ENCODE data around the gene APP.

APP gene

DNA sequence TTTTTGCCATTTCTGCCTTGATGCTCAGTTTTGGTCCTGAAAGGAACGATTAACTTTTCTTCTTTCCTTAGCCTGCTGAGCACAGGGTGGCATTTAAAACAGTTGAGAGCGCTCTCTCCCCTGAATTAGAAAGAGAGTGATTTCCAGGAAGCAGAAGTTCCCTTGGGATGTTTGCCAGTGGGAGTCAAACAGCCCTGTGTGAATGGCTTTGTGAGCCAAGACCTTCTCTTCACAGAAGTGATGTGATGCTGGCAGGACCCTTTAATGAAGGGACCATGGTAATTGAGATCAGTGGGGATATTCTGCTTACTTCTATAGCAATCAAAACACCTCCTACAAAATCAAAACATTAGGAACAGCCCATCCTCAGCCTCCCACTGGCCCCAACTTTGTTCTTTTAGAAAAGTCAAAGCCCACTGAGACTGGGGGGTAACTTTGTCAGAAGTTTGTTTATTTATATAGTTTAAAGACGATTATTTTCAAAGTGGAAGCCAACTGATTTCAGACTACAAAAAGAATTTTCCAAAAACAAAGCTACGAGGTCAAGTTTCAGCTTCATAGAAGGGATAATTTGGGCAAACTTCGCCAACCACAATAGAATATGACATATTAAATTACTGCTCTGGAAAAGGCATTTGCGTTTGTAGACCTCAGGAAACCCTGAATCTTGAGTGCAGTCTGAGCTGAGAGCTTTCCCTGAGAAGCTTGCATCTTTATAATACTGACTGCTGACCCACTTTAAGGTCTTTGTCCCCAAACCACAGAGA is 313.1 kb downstream of the APP start:
- H3K36me3 ChIP-seq (ENCODE audit: low read length), result no peaks in the 10 kb centered on the region
- no peaks in the 10 kb centered on the region for H3F3A ChIP-seq (ENCODE audit: insufficient read depth)
- H4K20me1 ChIP-seq (ENCODE audit: low read depth, low read length), result no peaks in the 10 kb centered on the region
- H3K27me3 ChIP-seq (ENCODE audit: low read length), result no peaks in the 10 kb centered on the region
- H3K4me3 ChIP-seq (ENCODE audit: insufficient read depth, low read length, poor library complexity, severe bottlenecking), result no peak overlapping the region
- H3K9ac ChIP-seq (ENCODE audit: low read length), result no peak overlapping the region
- H3K27ac ChIP-seq (ENCODE audit: low read depth, low read length), result no peak overlapping the region
- H3K9me2 ChIP-seq (replicated peaks; ENCODE audit: insufficient read depth, low read length), result no peaks in the 10 kb centered on the region
- no peak overlapping the region for H2AFZ ChIP-seq (ENCODE audit: low read depth, low read length, severe bottlenecking)
- H3K4me2 ChIP-seq (ENCODE audit: low read depth, low read length, poor library complexity, severe bottlenecking), result no peak overlapping the region
- TF ChIP-seq, protein P1, sequence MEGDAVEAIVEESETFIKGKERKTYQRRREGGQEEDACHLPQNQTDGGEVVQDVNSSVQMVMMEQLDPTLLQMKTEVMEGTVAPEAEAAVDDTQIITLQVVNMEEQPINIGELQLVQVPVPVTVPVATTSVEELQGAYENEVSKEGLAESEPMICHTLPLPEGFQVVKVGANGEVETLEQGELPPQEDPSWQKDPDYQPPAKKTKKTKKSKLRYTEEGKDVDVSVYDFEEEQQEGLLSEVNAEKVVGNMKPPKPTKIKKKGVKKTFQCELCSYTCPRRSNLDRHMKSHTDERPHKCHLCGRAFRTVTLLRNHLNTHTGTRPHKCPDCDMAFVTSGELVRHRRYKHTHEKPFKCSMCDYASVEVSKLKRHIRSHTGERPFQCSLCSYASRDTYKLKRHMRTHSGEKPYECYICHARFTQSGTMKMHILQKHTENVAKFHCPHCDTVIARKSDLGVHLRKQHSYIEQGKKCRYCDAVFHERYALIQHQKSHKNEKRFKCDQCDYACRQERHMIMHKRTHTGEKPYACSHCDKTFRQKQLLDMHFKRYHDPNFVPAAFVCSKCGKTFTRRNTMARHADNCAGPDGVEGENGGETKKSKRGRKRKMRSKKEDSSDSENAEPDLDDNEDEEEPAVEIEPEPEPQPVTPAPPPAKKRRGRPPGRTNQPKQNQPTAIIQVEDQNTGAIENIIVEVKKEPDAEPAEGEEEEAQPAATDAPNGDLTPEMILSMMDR (IDR thresholded peaks at IDR 0.05; ENCODE audit: insufficient read depth, low read length, poor library complexity, severe bottlenecking), result no peak
- TF ChIP-seq EZH2phosphoT487 (conservative IDR thresholded peaks at IDR 0.05; ENCODE audit: low read length), result no peak
- no peaks in the 10 kb centered on the region for H3K79me2 ChIP-seq (ENCODE audit: insufficient read depth, low read length)
- H3K9me3 ChIP-seq (ENCODE audit: insufficient read depth, low read length), result no peaks in the 10 kb centered on the region

GRCh38 chr21:25855576-25855975 is 315.0 kb downstream of the APP start:
- H2AFZ ChIP-seq (ENCODE audit: low read depth, low read length, severe bottlenecking), result no peak overlapping the region
- TF ChIP-seq EZH2phosphoT487 (conservative IDR thresholded peaks at IDR 0.05; ENCODE audit: low read length), result no peak
- TF ChIP-seq, protein P1 (IDR thresholded peaks at IDR 0.05; ENCODE audit: insufficient read depth, low read length, poor library complexity, severe bottlenecking), result no peak
- H3K27me3 ChIP-seq (ENCODE audit: low read length), result no peaks in the 10 kb centered on the region
- no peak overlapping the region for H3K9ac ChIP-seq (ENCODE audit: low read length)
- H3K36me3 ChIP-seq (ENCODE audit: low read length), result no peaks in the 10 kb centered on the region
- H3F3A ChIP-seq (ENCODE audit: insufficient read depth), result no peaks in the 10 kb centered on the region
- no peak overlapping the region for H3K4me2 ChIP-seq (ENCODE audit: low read depth, low read length, poor library complexity, severe bottlenecking)
- no peaks in the 10 kb centered on the region for H3K9me3 ChIP-seq (ENCODE audit: insufficient read depth, low read length)
- H4K20me1 ChIP-seq (ENCODE audit: low read depth, low read length), result no peaks in the 10 kb centered on the region
- no peaks in the 10 kb centered on the region for H3K79me2 ChIP-seq (ENCODE audit: insufficient read depth, low read length)
- no peak overlapping the region for H3K27ac ChIP-seq (ENCODE audit: low read depth, low read length)
- no peaks in the 10 kb centered on the region for H3K9me2 ChIP-seq (replicated peaks; ENCODE audit: insufficient read depth, low read length)
- H3K4me3 ChIP-seq (ENCODE audit: insufficient read depth, low read length, poor library complexity, severe bottlenecking), result no peak overlapping the region

- Histone ChIP-seq H2AFZ (ENCODE audit: low read depth, low read length, severe bottlenecking) (no peak overlapping the region), H3K79me2 (ENCODE audit: insufficient read depth, low read length) (no peaks in the 10 kb centered on the region), H3K4me2 (ENCODE audit: low read depth, low read length, poor library complexity, severe bottlenecking) (no peak overlapping the region), H3K36me3 (ENCODE audit: low read length) (no peaks in the 10 kb centered on the region), H3K4me3 (ENCODE audit: insufficient read depth, low read length, poor library complexity, severe bottlenecking) (no peak overlapping the region), H3K9ac (ENCODE audit: low read length) (no peak overlapping the region), H3F3A (ENCODE audit: insufficient read depth) (no peaks in the 10 kb centered on the region), H3K27ac (ENCODE audit: low read depth, low read length) (no peak overlapping the region), H3K27me3 (ENCODE audit: low read length) (no peaks in the 10 kb centered on the region), H3K9me2 (replicated peaks; ENCODE audit: insufficient read depth, low read length) (no peaks in the 10 kb centered on the region), H3K9me3 (ENCODE audit: insufficient read depth, low read length) (peaks cover 6% of the 10 kb centered on the region; the same call in 1 of the 2 replicates), H4K20me1 (ENCODE audit: low read depth, low read length) (no peaks in the 10 kb centered on the region)
- TF ChIP-seq, protein P1 (IDR thresholded peaks at IDR 0.05; ENCODE audit: insufficient read depth, low read length, poor library complexity, severe bottlenecking), result no peak
- TF ChIP-seq EZH2phosphoT487 (conservative IDR thresholded peaks at IDR 0.05; ENCODE audit: low read length), result no peak
Measured at GRCh38 chr21:25850126-25850842, 320.3 kb downstream of the APP start.
